Endothelial cell (in vitro differentiated cells): ENCODE results near the gene PCIF1. TPM values are rescaled to one million over a fixed set of nuclear protein-coding genes. Genes with fewer than 3 reads are reported as not detected.

ENCODE experiments used
- DNase-seq: peaks from one replicate; pipeline ENCODE4 v3.0.0; 2021; ENCODE audit warnings: low spot score
- H3K27ac Mint-ChIP-seq: one replicate; pipeline ENCODE4 v1.8.0; 2021; ENCODE audit warnings: mixed read lengths, inconsistent platforms; ENCODE audit not compliant: unreplicated experiment
- H3K27me3 Mint-ChIP-seq: one replicate; pipeline ENCODE4 v1.8.0; 2021; ENCODE audit warnings: mild to moderate bottlenecking, moderate library complexity, mixed read lengths, inconsistent platforms; ENCODE audit not compliant: unreplicated experiment
- H3K36me3 Mint-ChIP-seq: one replicate; pipeline ENCODE4 v1.8.0; 2021; ENCODE audit warnings: mild to moderate bottlenecking, low read depth, mixed read lengths, inconsistent platforms; ENCODE audit not compliant: unreplicated experiment
- H3K4me1 Mint-ChIP-seq: one replicate; pipeline ENCODE4 v1.8.0; 2021; ENCODE audit warnings: mild to moderate bottlenecking, mixed read lengths, inconsistent platforms; ENCODE audit not compliant: unreplicated experiment
- H3K4me3 Mint-ChIP-seq: one replicate; pipeline ENCODE4 v1.8.0; 2021; ENCODE audit warnings: mild to moderate bottlenecking, mixed read lengths, inconsistent platforms; ENCODE audit not compliant: unreplicated experiment
- H3K9me3 Mint-ChIP-seq: one replicate; pipeline ENCODE4 v1.8.0; 2021; ENCODE audit warnings: mixed read lengths, inconsistent platforms; ENCODE audit not compliant: unreplicated experiment
- CTCF ChIP-seq: fragments of 200-600 bp; sonication (generic); IDR thresholded peaks from one replicate; pipeline ENCODE4 v1.5.0; 2021; ENCODE audit warnings: antibody characterized with exemption; ENCODE audit not compliant: unreplicated experiment
- total RNA-seq: library from RNA; stranded (reverse); fragmentation: NEBNext Ultra II Directional; extraction: Animal tissue kit (Norgen Biotek cat#: 25700); gene quantifications from one replicate; pipeline ENCODE4 v1.2.1, GENCODE V29; 2021; ENCODE audit not compliant: unreplicated experiment

The PCIF1 gene
- total RNA-seq, 1 donor from 2014 or later: 34.8 TPM

- Mint-ChIP-seq H3K36me3 (peaks cover 11% of the 10 kb centered on the region), H3K27me3 (peaks cover 12% of the 10 kb centered on the region), H3K27ac (peak overlapping the region; percentile 98), H3K4me3 (peak overlapping the region; percentile 96), H3K4me1 (peaks cover 20% of the 10 kb centered on the region), H3K9me3 (no peaks in the 10 kb centered on the region)
- TF ChIP-seq CTCF: no peak
- DNase-seq: no peak
Observed at GRCh38 chr20:45934046-45934585, 367 bp upstream of the PCIF1 start.

GRCh38 chr20:45935416-45936046, 1.0 kb downstream of the PCIF1 start:
- H3K36me3 Mint-ChIP-seq: peaks cover 20% of the 10 kb centered on the region
- peaks cover 20% of the 10 kb centered on the region for H3K4me1 Mint-ChIP-seq
- H3K4me3 Mint-ChIP-seq: peak overlapping the region; percentile 98
- peaks cover 9% of the 10 kb centered on the region for H3K27me3 Mint-ChIP-seq
- H3K9me3 Mint-ChIP-seq: no peaks in the 10 kb centered on the region
- H3K27ac Mint-ChIP-seq: peak overlapping the region; percentile 99
- no peak for TF ChIP-seq CTCF
- no peak for DNase-seq

GRCh38 chr20:45937765-45938164, 3.3 kb downstream of the PCIF1 start:
- Mint-ChIP-seq H3K4me3 (peak overlapping the region; percentile 47), H3K27me3 (peaks cover 9% of the 10 kb centered on the region), H3K27ac (peak overlapping the region; percentile 80), H3K9me3 (no peaks in the 10 kb centered on the region), H3K36me3 (peaks cover 20% of the 10 kb centered on the region), H3K4me1 (peaks cover 20% of the 10 kb centered on the region)
- TF ChIP-seq CTCF: no peak
- DNase-seq: no peak

- no peaks in the 10 kb centered on the region for H3K9me3 Mint-ChIP-seq
- TF ChIP-seq CTCF: no peak
- no peak for DNase-seq
- H3K27me3 Mint-ChIP-seq: peaks cover 5% of the 10 kb centered on the region
- peaks cover 16% of the 10 kb centered on the region for H3K4me1 Mint-ChIP-seq
- H3K4me3 Mint-ChIP-seq: peak overlapping the region; percentile 52
- peak overlapping the region; percentile 80 for H3K27ac Mint-ChIP-seq
- H3K36me3 Mint-ChIP-seq: peaks cover 21% of the 10 kb centered on the region
Observed at GRCh38 chr20:45938727-45939438, 4.4 kb downstream of the PCIF1 start.

GRCh38 chr20:45940053-45940452, 5.6 kb downstream of the PCIF1 start:
- no peak for TF ChIP-seq CTCF
- Mint-ChIP-seq H3K4me1 (peaks cover 16% of the 10 kb centered on the region), H3K27ac (no peak overlapping the region), H3K4me3 (no peak overlapping the region), H3K36me3 (peaks cover 33% of the 10 kb centered on the region), H3K9me3 (no peaks in the 10 kb centered on the region), H3K27me3 (peaks cover 4% of the 10 kb centered on the region)
- DNase-seq: no peak
